Stimulated activated CD4-positive, alpha-beta T cell treated with anti-CD3 and anti-CD28 coated beads, Interleukin-12 subunit alpha, Interleukin-12 subunit beta, amount 100 ng/mL, for 4 hours (primary cell): Measurements from ENCODE around the gene NPTX1.

Experiments
- DNase-seq: peaks from one replicate; pipeline ENCODE4 v3.0.0-alpha.2; 2020

Gene NPTX1

GRCh38 chr17:80503031-80503430 lies 26.6 kb upstream of the NPTX1 start:
- DNase-seq, result no peak

GRCh38 chr17:80502578-80502877 lies 26.1 kb upstream of the NPTX1 start:
- DNase-seq, result no peak

GRCh38 chr17:80501741-80502577 lies 25.6 kb upstream of the NPTX1 start:
- DNase-seq, result no peak

- DNase-seq, result no peak
These were observed 23.7 kb upstream of the NPTX1 start for GRCh38 chr17:80499961-80500665.

GRCh38 chr17:80499560-80499959 lies 23.2 kb upstream of the NPTX1 start:
- DNase-seq, result no peak

GRCh38 chr17:80498920-80499410 lies 22.6 kb upstream of the NPTX1 start:
- DNase-seq, result no peak

GRCh38 chr17:80498242-80498919 lies 22.0 kb upstream of the NPTX1 start:
- no peak for DNase-seq

GRCh38 chr17:80497726-80498241 lies 21.4 kb upstream of the NPTX1 start:
- no peak for DNase-seq

GRCh38 chr17:80494547-80494946 lies 18.1 kb upstream of the NPTX1 start:
- no peak for DNase-seq

GRCh38 chr17:80492343-80493136 lies 16.1 kb upstream of the NPTX1 start:
- no peak for DNase-seq

GRCh38 chr17:80491478-80492342 lies 15.3 kb upstream of the NPTX1 start:
- DNase-seq, result no peak

GRCh38 chr17:80487511-80487910 lies 11.1 kb upstream of the NPTX1 start:
- no peak for DNase-seq

GRCh38 chr17:80486692-80487091 lies 10.3 kb upstream of the NPTX1 start:
- no peak for DNase-seq

- no peak for DNase-seq
These were observed 9.4 kb upstream of the NPTX1 start for GRCh38 chr17:80485846-80486245.

GRCh38 chr17:80482555-80483308 lies 6.3 kb upstream of the NPTX1 start:
- DNase-seq, result no peak

GRCh38 chr17:80482058-80482318 lies 5.6 kb upstream of the NPTX1 start:
- DNase-seq, result no peak

GRCh38 chr17:80481284-80482057 lies 5.1 kb upstream of the NPTX1 start:
- no peak for DNase-seq

GRCh38 chr17:80480248-80480647 lies 3.8 kb upstream of the NPTX1 start:
- DNase-seq, result no peak

- no peak for DNase-seq
These were observed 2.8 kb upstream of the NPTX1 start for GRCh38 chr17:80479246-80479566.

GRCh38 chr17:80478487-80479245 lies 2.3 kb upstream of the NPTX1 start:
- no peak for DNase-seq
